Measurements from ENCODE around the gene VPS26A.

- no peak for TF ChIP-seq EZH2 (IDR thresholded peaks at IDR 0.05; ENCODE audit: low read depth)
- no peak for TF ChIP-seq CTCF (conservative IDR thresholded peaks at IDR 0.05)
Observed at GRCh38 chr10:69220507-69220906, 96.5 kb downstream of the VPS26A start.
